Thymus (tissue), 11 donors: ENCODE measurements around the gene CMSS1. TPM values are rescaled to one million over a fixed set of nuclear protein-coding genes. Genes with fewer than 3 reads are reported as not detected.

Source experiments
- DNase-seq, 9 donors: peaks; one replicate each; pipeline ENCODE4 v3.0.0-alpha.2; 2013; ENCODE audit warnings: low spot score in 9 of 9, low read depth in 6 of 9, missing footprints in 1 of 9
- H3K27ac ChIP-seq, 2 donors: one replicate each; pipeline ENCODE4 v1.5.1; 2013; ENCODE audit warnings: control low read depth in 1 of 2, low read depth in 1 of 2, low read length in 1 of 2, mild to moderate bottlenecking in 1 of 2, moderate library complexity in 1 of 2
- H3K27me3 ChIP-seq, 2 donors: one replicate each; pipeline ENCODE4 v1.5.1; 2013; ENCODE audit warnings: low read length in 1 of 2; ENCODE audit not compliant: control insufficient read depth in 2 of 2, insufficient read depth in 1 of 2
- H3K36me3 ChIP-seq, 2 donors: one replicate each; pipeline ENCODE4 v1.5.1; 2013; ENCODE audit warnings: low read length in 1 of 2, mild to moderate bottlenecking in 1 of 2, moderate library complexity in 1 of 2; ENCODE audit not compliant: control insufficient read depth in 2 of 2, insufficient read depth in 2 of 2
- H3K4me1 ChIP-seq, 2 donors: one replicate each; pipeline ENCODE4 v1.5.1; 2013; ENCODE audit warnings: low read length in 2 of 2; ENCODE audit not compliant: control insufficient read depth in 2 of 2, insufficient read depth in 2 of 2
- H3K4me3 ChIP-seq, 2 donors: one replicate each; pipeline ENCODE4 v1.5.1; 2013; ENCODE audit warnings: low read length in 2 of 2, control low read depth in 1 of 2, mild to moderate bottlenecking in 1 of 2
- H3K9me3 ChIP-seq, 2 donors: one replicate each; pipeline ENCODE4 v1.5.1; 2013; ENCODE audit warnings: low read length in 1 of 2, mild to moderate bottlenecking in 1 of 2; ENCODE audit not compliant: control insufficient read depth in 2 of 2, insufficient read depth in 1 of 2
- WGBS: extraction: QIAGEN DNeasy Blood & Tissue Kit; methylation state at CpG from one replicate; pipeline ENCODE4 v1.1.7; 2013; 5-methylcytosine and 5-hydroxymethylcytosine counted together
- polyA plus RNA-seq: library from polyadenylated mRNA; stranded (reverse); fragments of 200-250 nt; gene quantifications from one replicate; pipeline ENCODE4 v1.2.3, GENCODE V29; 2013
- total RNA-seq: library from RNA; stranded (reverse); fragments of 120-200 nt; gene quantifications from one replicate; pipeline ENCODE4 v1.2.4, GENCODE V29; 2013
- donor health status: healthy.

CMSS1 gene
- total and polyA plus RNA-seq, 2 donors, result 27.3 to 39.0 TPM

- DNase-seq, result no peak
- Histone ChIP-seq H3K4me1 (no peaks in the 10 kb centered on the region), H3K4me3 (no peak overlapping the region), H3K27ac (no peak overlapping the region), H3K27me3 (no peaks in the 10 kb centered on the region), H3K36me3 (no peaks in the 10 kb centered on the region), H3K9me3 (no peaks in the 10 kb centered on the region)
- WGBS, result 95% methylated on average over 1 of the region's 1 CpG
These were observed 263.6 kb downstream of the CMSS1 start for GRCh38 chr3:100081311-100081710.

- no peak for DNase-seq
- 94% methylated on average over 2 of the region's 2 CpGs for WGBS
These were observed 264.5 kb downstream of the CMSS1 start for GRCh38 chr3:100081986-100082692.

GRCh38 chr3:100082714-100083113 is 265.1 kb downstream of the CMSS1 start:
- no peak overlapping the region for H3K4me3 ChIP-seq
- 74% methylated on average over 1 of the region's 1 CpG for WGBS
- no peaks in the 10 kb centered on the region for H3K27me3 ChIP-seq
- H3K36me3 ChIP-seq, result no peaks in the 10 kb centered on the region
- H3K9me3 ChIP-seq, result no peaks in the 10 kb centered on the region
- no peak overlapping the region for H3K27ac ChIP-seq
- no peaks in the 10 kb centered on the region for H3K4me1 ChIP-seq
- no peak for DNase-seq

More at GRCh38 chr3:100081986-100082692, 264.5 kb downstream of the CMSS1 start:
- Histone ChIP-seq H3K27ac (no peak overlapping the region), H3K4me3 (no peak overlapping the region), H3K9me3 (no peaks in the 10 kb centered on the region), H3K27me3 (no peaks in the 10 kb centered on the region), H3K4me1 (no peaks in the 10 kb centered on the region), H3K36me3 (no peaks in the 10 kb centered on the region)

GRCh38 chr3:100083209-100083608 is 265.5 kb downstream of the CMSS1 start:
- 97% methylated on average over 6 of the region's 6 CpGs for WGBS
- DNase-seq, result no peak
- Histone ChIP-seq H3K36me3 (no peaks in the 10 kb centered on the region), H3K9me3 (no peaks in the 10 kb centered on the region), H3K27me3 (no peaks in the 10 kb centered on the region), H3K4me1 (no peaks in the 10 kb centered on the region), H3K27ac (no peak overlapping the region), H3K4me3 (no peak overlapping the region)

- Histone ChIP-seq H3K27ac (no peak overlapping the region), H3K4me1 (no peaks in the 10 kb centered on the region), H3K9me3 (no peaks in the 10 kb centered on the region), H3K36me3 (no peaks in the 10 kb centered on the region), H3K27me3 (no peaks in the 10 kb centered on the region), H3K4me3 (no peak overlapping the region)
- whole genome bisulfite sequencing, result 69% methylated on average over 7 of the region's 7 CpGs
- DNase-seq, result no peak
These were observed 266.6 kb downstream of the CMSS1 start for GRCh38 chr3:100084100-100084806.

- no peak overlapping the region for H3K4me3 ChIP-seq
- no peak for DNase-seq
- H3K36me3 ChIP-seq, result no peaks in the 10 kb centered on the region
- H3K27ac ChIP-seq, result no peak overlapping the region
- H3K27me3 ChIP-seq, result no peaks in the 10 kb centered on the region
- H3K4me1 ChIP-seq, result peaks cover 0 to 4% of the 10 kb centered on the region in 2 donors
- WGBS, result 95% methylated on average over 1 of the region's 1 CpG
- H3K9me3 ChIP-seq, result no peaks in the 10 kb centered on the region
These were observed 268.7 kb downstream of the CMSS1 start for GRCh38 chr3:100086401-100086800.

GRCh38 chr3:100087198-100087597 is 269.5 kb downstream of the CMSS1 start:
- no peak overlapping the region for H3K4me3 ChIP-seq
- no peaks in the 10 kb centered on the region for H3K36me3 ChIP-seq
- no peaks in the 10 kb centered on the region for H3K9me3 ChIP-seq
- H3K4me1 ChIP-seq, result peaks cover 0 to 4% of the 10 kb centered on the region in 2 donors
- no peak overlapping the region for H3K27ac ChIP-seq
- no peak for DNase-seq
- H3K27me3 ChIP-seq, result no peaks in the 10 kb centered on the region

- no peak for DNase-seq
- H3K27ac ChIP-seq, result no peak overlapping the region
- H3K36me3 ChIP-seq, result no peaks in the 10 kb centered on the region
- peaks cover 0 to 4% of the 10 kb centered on the region in 2 donors for H3K4me1 ChIP-seq
- no peaks in the 10 kb centered on the region for H3K27me3 ChIP-seq
- WGBS, result 97% methylated on average over 2 of the region's 2 CpGs
- H3K4me3 ChIP-seq, result no peak overlapping the region
- H3K9me3 ChIP-seq, result no peaks in the 10 kb centered on the region
These were observed 271.2 kb downstream of the CMSS1 start for GRCh38 chr3:100088735-100089368.
